Skeletal muscle tissue (tissue), 4 donors: ENCODE measurements around the gene ATP8B4. TPM values are rescaled to one million over a fixed set of nuclear protein-coding genes. Genes with fewer than 3 reads are reported as not detected.

Experiments
- H3K27ac ChIP-seq: one replicate; pipeline ENCODE4 v1.7.0; 2013; ENCODE audit warnings: mild to moderate bottlenecking, low read depth, low read length, inconsistent platforms
- H3K27me3 ChIP-seq, 3 donors: one replicate each; pipeline ENCODE4 v1.7.0; 2013; ENCODE audit warnings: low read length in 3 of 3; ENCODE audit not compliant: control insufficient read depth in 3 of 3, insufficient read depth in 3 of 3
- H3K36me3 ChIP-seq, 3 donors: one replicate each; pipeline ENCODE4 v1.7.0; 2013; ENCODE audit warnings: low read length in 3 of 3; ENCODE audit not compliant: control insufficient read depth in 3 of 3, insufficient read depth in 3 of 3
- H3K4me1 ChIP-seq, 3 donors: one replicate each; pipeline ENCODE4 v1.7.0; 2013; ENCODE audit warnings: low read length in 3 of 3, mild to moderate bottlenecking in 3 of 3; ENCODE audit not compliant: control insufficient read depth in 3 of 3, insufficient read depth in 3 of 3
- H3K4me3 ChIP-seq, 3 donors: one replicate each; pipeline ENCODE4 v1.7.0; 2013; ENCODE audit warnings: low read length in 3 of 3
- H3K9ac ChIP-seq, 3 donors: one replicate each; pipeline ENCODE4 v1.7.0; 2013; ENCODE audit warnings: low read length in 3 of 3, mild to moderate bottlenecking in 3 of 3, moderate library complexity in 2 of 3, low read depth in 1 of 3
- H3K9me3 ChIP-seq, 3 donors: one replicate each; pipeline ENCODE4 v1.7.0; 2013; ENCODE audit warnings: low read length in 3 of 3; ENCODE audit not compliant: control insufficient read depth in 3 of 3
- total RNA-seq: library from RNA; depleted of rRNA; stranded (reverse); fragments of >200 nt; gene quantifications from one replicate; pipeline ENCODE4 v1.2.3, GENCODE V29; 2014
- donor health status: Osteomylitis.

Gene ATP8B4
- total RNA-seq, 1 donor from 2014 or later = 15.1 TPM

DNA sequence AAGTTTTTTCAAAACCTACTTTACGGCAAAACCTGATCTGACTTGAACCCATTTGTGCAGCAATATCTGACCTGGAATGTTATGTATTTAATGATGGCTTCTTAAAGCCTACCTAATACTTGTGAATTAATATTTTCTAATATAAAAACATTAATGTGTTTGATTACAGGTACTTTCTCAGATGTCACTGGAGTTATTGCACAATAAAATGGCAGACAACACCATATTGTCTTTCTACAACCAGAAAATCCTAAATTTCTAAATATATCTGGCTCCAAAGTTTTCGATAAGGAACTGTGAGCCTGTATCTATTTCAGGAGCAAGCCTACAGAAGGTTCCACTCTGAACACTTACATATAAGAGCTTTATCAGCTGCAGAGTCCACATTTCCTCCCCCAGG is 184.5 kb downstream of the ATP8B4 start:
- Histone ChIP-seq H3K4me3 (no peak overlapping the region), H3K27me3 (no peaks in the 10 kb centered on the region), H3K9ac (no peak overlapping the region), H3K9me3 (no peaks in the 10 kb centered on the region), H3K27ac (no peak overlapping the region), H3K4me1 (no peaks in the 10 kb centered on the region), H3K36me3 (no peaks in the 10 kb centered on the region)

- Histone ChIP-seq H3K36me3 (no peaks in the 10 kb centered on the region), H3K4me1 (no peaks in the 10 kb centered on the region), H3K9me3 (no peaks in the 10 kb centered on the region), H3K27ac (no peak overlapping the region), H3K27me3 (no peaks in the 10 kb centered on the region), H3K9ac (no peak overlapping the region), H3K4me3 (no peak overlapping the region)
Measured at GRCh38 chr15:49927189-49927861, 191.7 kb downstream of the ATP8B4 start.

DNA sequence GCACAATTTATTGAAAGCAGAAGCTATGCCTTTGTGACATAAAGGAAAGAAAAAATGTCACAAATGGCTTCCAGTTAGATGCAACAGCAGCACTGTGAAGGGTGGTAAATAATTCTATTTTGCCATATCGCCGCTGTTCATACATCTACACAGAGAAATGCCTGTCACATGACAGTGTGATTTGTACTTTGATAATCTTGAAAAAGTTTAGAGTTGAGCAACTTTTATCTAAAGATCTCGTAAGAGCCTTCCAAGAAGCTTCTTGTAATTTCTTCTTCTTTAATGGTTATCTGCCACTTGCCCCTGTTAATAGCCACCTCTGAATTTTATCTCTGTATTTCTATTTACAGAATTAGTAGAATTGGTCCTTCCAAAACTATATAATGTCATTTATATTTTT is 192.3 kb downstream of the ATP8B4 start:
- no peaks in the 10 kb centered on the region for H3K4me1 ChIP-seq
- no peak overlapping the region for H3K4me3 ChIP-seq
- no peak overlapping the region for H3K27ac ChIP-seq
- H3K9me3 ChIP-seq = no peaks in the 10 kb centered on the region
- H3K9ac ChIP-seq = no peak overlapping the region
- H3K27me3 ChIP-seq = no peaks in the 10 kb centered on the region
- H3K36me3 ChIP-seq = no peaks in the 10 kb centered on the region

GRCh38 chr15:49923671-49924070 is 195.4 kb downstream of the ATP8B4 start:
- H3K27ac ChIP-seq = no peak overlapping the region
- no peaks in the 10 kb centered on the region for H3K27me3 ChIP-seq
- H3K9ac ChIP-seq = no peak overlapping the region
- H3K4me3 ChIP-seq = no peak overlapping the region
- H3K4me1 ChIP-seq = no peaks in the 10 kb centered on the region
- H3K36me3 ChIP-seq = no peaks in the 10 kb centered on the region
- H3K9me3 ChIP-seq = no peaks in the 10 kb centered on the region

DNA sequence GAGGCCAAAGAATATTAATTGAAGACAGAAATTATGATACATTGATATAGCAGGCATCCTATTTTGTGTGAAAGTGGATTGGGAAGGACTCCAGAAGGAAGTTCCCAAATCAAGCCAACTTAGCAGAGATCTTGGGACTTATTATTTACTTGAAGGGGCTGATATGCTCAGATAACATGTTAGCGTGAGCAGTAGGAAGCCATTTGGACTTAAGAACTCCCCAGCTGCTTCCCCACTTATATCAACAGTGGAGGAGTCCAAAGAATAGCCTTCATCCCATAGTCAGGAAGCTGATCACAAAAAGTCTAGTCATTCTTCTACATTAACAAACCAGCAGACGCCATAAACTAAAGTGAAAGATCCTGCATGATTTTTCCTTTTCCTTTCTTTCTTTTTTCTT is 200.0 kb downstream of the ATP8B4 start:
- Histone ChIP-seq H3K9ac (no peak overlapping the region), H3K36me3 (no peaks in the 10 kb centered on the region), H3K27me3 (no peaks in the 10 kb centered on the region), H3K4me1 (peaks cover 0 to 2% (median 0%) of the 10 kb centered on the region in 3 donors), H3K4me3 (no peak overlapping the region), H3K9me3 (no peaks in the 10 kb centered on the region), H3K27ac (no peak overlapping the region)

- Histone ChIP-seq H3K9ac (no peak overlapping the region), H3K9me3 (no peaks in the 10 kb centered on the region), H3K27me3 (no peaks in the 10 kb centered on the region), H3K27ac (no peak overlapping the region), H3K36me3 (no peaks in the 10 kb centered on the region), H3K4me3 (no peak overlapping the region), H3K4me1 (peaks cover 0 to 2% (median 0%) of the 10 kb centered on the region in 3 donors)
Measured at GRCh38 chr15:49918121-49918520, 200.9 kb downstream of the ATP8B4 start.

DNA sequence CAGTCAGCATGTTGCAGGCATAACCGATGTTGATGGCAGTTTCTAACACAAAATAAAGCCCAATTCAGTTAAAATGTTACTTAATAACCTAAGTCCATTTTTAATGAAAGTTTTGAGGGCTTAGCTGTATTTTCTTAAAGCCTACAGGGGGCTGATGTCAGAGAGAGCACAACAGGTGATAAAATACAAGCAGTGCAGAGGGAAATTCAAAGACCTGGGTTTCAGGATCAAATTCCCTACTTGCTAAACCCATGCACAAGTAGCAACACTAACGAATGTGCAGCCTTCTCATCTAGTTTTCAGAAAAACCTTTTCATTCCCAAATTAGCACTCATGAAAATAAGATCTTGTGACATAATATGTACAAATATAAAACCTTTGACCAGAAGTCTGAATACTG is 202.0 kb downstream of the ATP8B4 start:
- Histone ChIP-seq H3K36me3 (no peaks in the 10 kb centered on the region), H3K27ac (peak overlapping the region; percentile 64)

DNA sequence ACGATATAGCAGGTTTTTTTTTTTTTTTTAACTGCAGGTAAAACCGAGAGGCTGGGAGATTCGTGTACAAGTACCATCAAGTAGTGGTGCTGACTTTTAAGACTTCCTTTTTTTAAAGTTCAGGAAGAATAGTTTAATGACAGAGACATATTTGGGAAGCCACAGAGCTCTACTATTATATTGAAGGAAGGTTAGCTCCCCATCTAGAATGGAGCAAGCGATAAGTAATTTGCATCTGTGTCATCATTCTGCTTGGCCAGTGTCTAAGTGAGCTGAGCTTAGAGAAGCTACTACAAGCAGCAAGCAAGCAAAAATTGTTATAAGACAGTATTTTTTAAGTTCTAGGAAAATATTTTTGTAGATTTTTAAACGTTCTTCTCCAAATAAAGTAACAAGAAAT is 203.2 kb downstream of the ATP8B4 start:
- Histone ChIP-seq H3K4me1 (peaks cover 0 to 2% (median 0%) of the 10 kb centered on the region in 3 donors), H3K27ac (no peak overlapping the region), H3K27me3 (no peaks in the 10 kb centered on the region), H3K36me3 (no peaks in the 10 kb centered on the region), H3K9ac (no peak overlapping the region), H3K9me3 (no peaks in the 10 kb centered on the region), H3K4me3 (no peak overlapping the region)

More for the DNA sequence above, 202.0 kb downstream of the ATP8B4 start:
- Histone ChIP-seq H3K4me3 (no peak overlapping the region), H3K9ac (no peak overlapping the region), H3K4me1 (peaks cover 0 to 2% (median 0%) of the 10 kb centered on the region in 3 donors), H3K9me3 (no peaks in the 10 kb centered on the region), H3K27me3 (no peaks in the 10 kb centered on the region)

- no peaks in the 10 kb centered on the region for H3K27me3 ChIP-seq
- H3K27ac ChIP-seq = no peak overlapping the region
- no peak overlapping the region for H3K4me3 ChIP-seq
- H3K9me3 ChIP-seq = no peaks in the 10 kb centered on the region
- no peaks in the 10 kb centered on the region for H3K4me1 ChIP-seq
- H3K9ac ChIP-seq = no peak overlapping the region
- no peaks in the 10 kb centered on the region for H3K36me3 ChIP-seq
Measured at GRCh38 chr15:49908933-49909295, 210.1 kb downstream of the ATP8B4 start.

DNA sequence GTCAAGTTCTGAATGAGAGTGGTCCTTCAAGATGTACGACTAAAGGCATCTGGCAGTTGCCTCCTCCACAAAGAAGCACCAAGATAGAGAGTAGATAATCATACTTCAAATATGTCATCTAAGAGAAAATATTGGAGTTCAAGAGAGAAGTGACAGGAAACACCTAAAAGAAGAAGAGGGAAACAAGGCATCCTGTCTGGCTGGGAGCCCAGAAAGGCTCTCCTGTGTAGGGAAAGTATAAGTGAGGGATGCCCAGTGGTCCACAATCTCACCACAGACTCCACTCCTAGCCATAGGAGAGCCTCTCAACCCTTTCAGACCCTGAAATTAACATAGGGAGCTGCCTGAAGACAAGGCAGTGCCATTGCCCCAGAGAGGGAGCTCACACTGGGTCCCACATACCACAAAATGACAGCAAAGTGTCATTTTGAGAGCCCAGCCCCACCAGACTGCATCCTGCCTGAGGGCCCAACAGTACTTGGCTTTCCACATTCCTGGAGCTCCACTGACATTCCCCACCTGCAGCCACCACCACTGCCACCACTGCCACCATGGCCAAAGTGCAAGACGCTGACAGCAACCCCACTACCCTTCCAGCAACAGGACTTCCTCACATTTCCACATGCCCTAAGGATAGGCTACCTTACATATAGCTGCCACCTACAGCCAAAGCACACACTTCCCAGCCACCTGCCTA is 210.6 kb downstream of the ATP8B4 start:
- H3K9ac ChIP-seq = no peak overlapping the region
- no peaks in the 10 kb centered on the region for H3K4me1 ChIP-seq
- no peaks in the 10 kb centered on the region for H3K9me3 ChIP-seq
- no peak overlapping the region for H3K4me3 ChIP-seq
- no peaks in the 10 kb centered on the region for H3K36me3 ChIP-seq
- H3K27me3 ChIP-seq = no peaks in the 10 kb centered on the region
- no peak overlapping the region for H3K27ac ChIP-seq
